Psoas muscle (tissue), 8 donors: ENCODE data around the gene RBM14. TPM values are rescaled to one million over a fixed set of nuclear protein-coding genes. Genes with fewer than 3 reads are reported as not detected.

Source experiments
- ATAC-seq, 4 donors: fragments of 200-7000 bp; cut with Tn5 transposase; one replicate each; pipeline ENCODE4 v1.9.1; 2020; ENCODE audit warnings: moderate library complexity in 3 of 4, mild to moderate bottlenecking in 2 of 4
- DNase-seq, 2 donors: peaks; one replicate each; pipeline ENCODE4 v3.0.0-alpha.2; 2020
- H3K27ac ChIP-seq: fragments of 200-600 bp; one replicate; pipeline ENCODE4 v1.8.0; 2022
- H3K27me3 ChIP-seq, 3 donors: fragments of 200-600 bp in 1 of 3; one replicate each; pipeline versions ENCODE4 v1.6.1 to v1.8.0; 2013 to 2022; ENCODE audit warnings: low read length in 2 of 3, mild to moderate bottlenecking in 2 of 3, moderate library complexity in 1 of 3; ENCODE audit not compliant: insufficient read depth in 3 of 3
- H3K36me3 ChIP-seq, 2 donors: fragments of 200-600 bp in 1 of 2; one replicate each; pipeline versions ENCODE4 v1.6.1 to v1.8.0; 2013 to 2022; ENCODE audit warnings: low read depth in 1 of 2, mild to moderate bottlenecking in 1 of 2, moderate library complexity in 1 of 2; ENCODE audit not compliant: insufficient read depth in 1 of 2
- H3K4me1 ChIP-seq: fragments of 200-600 bp; one replicate; pipeline ENCODE4 v1.8.0; 2022
- H3K4me3 ChIP-seq: fragments of 200-600 bp; one replicate; pipeline ENCODE4 v1.8.0; 2022; ENCODE audit warnings: mild to moderate bottlenecking
- H3K9me3 ChIP-seq: fragments of 200-600 bp; one replicate; pipeline ENCODE4 v1.8.0; 2022
- CTCF ChIP-seq: fragments of 200-600 bp; IDR thresholded peaks from one replicate; pipeline ENCODE4 v1.8.0; 2022; ENCODE audit warnings: antibody characterized with exemption
- WGBS, 3 donors: extraction: QIAGEN DNeasy Blood & Tissue Kit; methylation state at CpG; one replicate each; pipeline versions ENCODE4 v1.1.6 to v1.1.7; 2013; 5-methylcytosine and 5-hydroxymethylcytosine counted together
- intact Hi-C, 2 donors: fragments of 100-400 bp; cut with DNase I; formaldehyde crosslinking; loops; one replicate each; pipeline versions ENCODE4 v1.11.0 to v1.14.2; 2022
- polyA plus RNA-seq, 3 donors: library from polyadenylated mRNA; stranded (reverse); fragments of 200-250 nt; gene quantifications; one replicate each; pipeline ENCODE4 v1.2.3, GENCODE V29; 2013
- total RNA-seq, 4 donors: library from RNA; stranded (reverse); fragmentation: NEBNext Ultra II Directional in 2 of 4; extraction: Animal tissue kit (Norgen Biotek cat#: 25700) in 2 of 4; gene quantifications; one replicate each; pipeline versions ENCODE4 v1.2.1 to v1.2.4, GENCODE V29; 2021 to 2023
- donor health status: healthy with polysubstance abuse.
- donor health status: DM: no; HTN: no; CAD: no; lungs with moderate emphysema.
- donor health status: Bipolar disorder and iron deficiency.
- donor health status: healthy.
- donor health status: DM: yes; HTN: yes; CAD: no.
- donor health status: DM: no; HTN: no; CAD: no.
- donor health status: DM: no; HTN: no; CAD: no.
- donor health status: DM: yes; HTN: yes; CAD: no.

Gene RBM14
- total and polyA plus RNA-seq, 7 donors = 15.0 to 39.3 (median 22.6) TPM

GRCh38 chr11:66609721-66610617, 6.5 kb upstream of the RBM14 start:
- no peak for TF ChIP-seq CTCF
- Histone ChIP-seq H3K4me3 (no peak overlapping the region), H3K9me3 (no peaks in the 10 kb centered on the region), H3K27ac (no peak overlapping the region), H3K36me3 (peaks cover 0 to 16% of the 10 kb centered on the region in 2 donors), H3K27me3 (no peaks in the 10 kb centered on the region), H3K4me1 (no peaks in the 10 kb centered on the region)
- ATAC-seq (no peak), DNase-seq (no peak)
- WGBS, 3 donors = 74 to 78% (median 75%) methylated on average over 4 of the region's 4 CpGs
- intact Hi-C loops = no loop called here

- intact Hi-C loops = no loop called here
- H3K4me1 ChIP-seq = peaks cover 8% of the 10 kb centered on the region
- no peaks in the 10 kb centered on the region for H3K9me3 ChIP-seq
- 89 to 92% (median 92%) methylated on average over 1 of the region's 1 CpG for WGBS, 3 donors
- no peaks in the 10 kb centered on the region for H3K36me3 ChIP-seq
- TF ChIP-seq CTCF = no peak
- no peak overlapping the region for H3K4me3 ChIP-seq
- H3K27ac ChIP-seq = no peak overlapping the region
- ATAC-seq (no peak), DNase-seq (no peak)
- H3K27me3 ChIP-seq = no peaks in the 10 kb centered on the region
These were observed 4.0 kb upstream of the RBM14 start for GRCh38 chr11:66612458-66612857.

- H3K27me3 ChIP-seq = no peaks in the 10 kb centered on the region
These were observed 2.4 kb upstream of the RBM14 start for GRCh38 chr11:66614073-66614472.

GRCh38 chr11:66617155-66617834, 865 bp downstream of the RBM14 start:
- 1 to 2% (median 1%) methylated on average over 24 to 38 of the region's 38 CpGs for WGBS, 3 donors
- no peaks in the 10 kb centered on the region for H3K27me3 ChIP-seq
- no peak for TF ChIP-seq CTCF
- H3K4me3 ChIP-seq = peak overlapping the region; percentile 98
- peaks cover 0 to 17% of the 10 kb centered on the region in 2 donors for H3K36me3 ChIP-seq
- peak overlapping the region; percentile 99 for H3K27ac ChIP-seq
- peaks cover 48% of the 10 kb centered on the region for H3K4me1 ChIP-seq
- intact Hi-C loops = loop anchor here in 1 of 2 donors (2.0 kb wide), 1 partner anchor 20 kb away; no protein-coding TSS in a partner anchor
- peak; percentile 81 to 87 for DNase-seq
- peak in 2 of 4 donors; percentile 39 to 42 for ATAC-seq
- no peaks in the 10 kb centered on the region for H3K9me3 ChIP-seq

More at GRCh38 chr11:66614073-66614472, 2.4 kb upstream of the RBM14 start:
- no peak overlapping the region for H3K27ac ChIP-seq
- DNase-seq = no peak
- H3K9me3 ChIP-seq = no peaks in the 10 kb centered on the region
- no peak for ATAC-seq
- WGBS, 3 donors = 92 to 95% (median 94%) methylated on average over 13 of the region's 13 CpGs
- peaks cover 0 to 7% of the 10 kb centered on the region in 2 donors for H3K36me3 ChIP-seq
- TF ChIP-seq CTCF = no peak
- H3K4me1 ChIP-seq = peaks cover 18% of the 10 kb centered on the region
- intact Hi-C loops = no loop called here
- no peak overlapping the region for H3K4me3 ChIP-seq
